ENCODE data around the gene EYS.
"Not testable (repeated sequence)": the region's sequence is repeated elsewhere in the genome, so short reads cannot be mapped to it uniquely, and the experiment has no call there.

The EYS gene

GRCh38 chr6:65014006-65014405, 693.0 kb downstream of the EYS start:
- intact Hi-C loops (cut with DNase I): no loop called here

GRCh38 chr6:65006788-65007187, 700.2 kb downstream of the EYS start:
- no peak for DNase-seq
- intact Hi-C loops (cut with DNase I): no loop called here

More at GRCh38 chr6:65014006-65014405, 693.0 kb downstream of the EYS start:
- DNase-seq: no peak

DNA sequence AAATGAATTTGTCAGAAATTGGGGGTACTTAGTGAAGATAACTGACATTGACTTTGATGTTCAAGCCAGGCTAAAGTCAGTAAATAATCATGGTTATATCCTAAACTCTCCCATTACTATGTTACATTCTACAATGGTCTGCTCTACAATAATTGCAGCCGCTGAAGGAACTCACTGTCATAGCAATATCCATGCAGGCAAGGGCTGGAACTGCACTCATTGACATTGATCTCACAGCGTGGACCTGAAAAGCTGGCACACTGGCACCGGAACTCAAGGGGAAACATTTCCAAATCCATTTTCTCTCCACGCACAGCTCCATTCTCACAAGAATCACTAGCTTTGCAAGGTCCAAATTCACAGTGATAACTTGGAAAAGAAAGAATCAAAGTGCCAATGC, 702.7 kb downstream of the EYS start:
- intact Hi-C loops (cut with DNase I): no loop called here
- no peak for DNase-seq

GRCh38 chr6:65002882-65003281, 704.1 kb downstream of the EYS start:
- intact Hi-C loops (cut with DNase I); DNase-seq: not testable (repeated sequence)

DNA sequence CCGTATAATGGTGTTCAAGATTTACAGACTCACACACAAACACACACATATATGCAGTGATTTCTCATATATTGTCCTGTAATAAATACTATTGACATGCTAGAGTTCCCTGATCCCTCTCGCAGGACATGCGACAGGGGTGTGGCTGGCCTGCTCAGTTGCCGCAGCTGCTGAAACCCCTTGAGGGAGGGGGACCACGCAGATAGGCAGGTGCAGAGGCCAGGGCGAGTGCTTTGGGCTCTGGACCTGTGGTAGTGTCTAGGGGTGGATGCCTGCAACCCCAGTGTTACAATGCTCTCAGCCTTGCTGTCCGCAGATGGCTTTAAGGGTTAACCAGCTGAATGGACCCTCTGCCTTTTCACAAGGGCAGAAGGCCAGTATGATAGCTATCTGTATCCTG, 706.2 kb downstream of the EYS start:
- DNase-seq: no peak
- intact Hi-C loops (cut with DNase I): no loop called here

DNA sequence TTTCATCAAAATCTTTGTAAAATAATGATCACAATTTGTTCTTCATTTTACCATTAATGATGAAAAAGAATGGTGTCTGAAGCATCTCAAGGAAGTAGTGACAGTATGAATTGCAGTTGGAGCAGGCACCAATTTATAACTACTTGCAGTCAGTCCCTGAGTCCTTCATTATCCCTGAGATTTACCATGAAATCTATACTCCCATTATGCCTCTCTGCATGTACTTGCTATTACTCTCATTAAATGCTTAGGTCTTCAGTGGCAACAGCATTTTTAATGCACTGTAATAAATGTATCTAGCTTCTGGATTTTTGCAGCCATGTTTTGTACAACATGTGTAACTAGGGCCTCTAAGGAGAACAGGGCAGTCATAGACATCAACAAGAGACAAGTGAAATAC, 708.8 kb downstream of the EYS start:
- intact Hi-C loops (cut with DNase I): no loop called here
- DNase-seq: no peak

DNA sequence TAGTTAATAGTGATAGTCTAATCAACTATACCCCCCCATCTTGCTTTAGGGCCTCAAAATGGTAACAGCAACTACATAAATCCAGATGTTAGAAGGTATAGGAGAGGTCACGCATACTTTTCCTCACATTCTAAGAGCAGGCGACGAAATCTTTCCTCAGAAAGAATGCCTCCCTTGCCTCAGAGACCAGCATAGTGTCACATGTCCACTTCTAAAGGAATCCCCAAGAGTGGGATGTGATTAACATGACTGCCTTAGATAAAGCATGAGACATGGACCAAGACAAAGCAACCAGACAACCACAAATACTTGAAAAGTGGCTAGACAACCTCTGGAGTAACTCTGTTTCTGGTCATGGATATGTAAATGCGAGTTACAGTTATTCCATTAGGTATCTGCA, 710.7 kb downstream of the EYS start:
- no peak for DNase-seq
- intact Hi-C loops (cut with DNase I): no loop called here

GRCh38 chr6:64990652-64991304, 716.2 kb downstream of the EYS start:
- no peak for DNase-seq
- intact Hi-C loops (cut with DNase I): no loop called here

- intact Hi-C loops (cut with DNase I): no loop called here
- DNase-seq: no peak
Observed at GRCh38 chr6:64988148-64988547, 718.9 kb downstream of the EYS start.

- DNase-seq: no peak
- intact Hi-C loops (cut with DNase I): no loop called here
Observed at GRCh38 chr6:64987066-64987465, 720.0 kb downstream of the EYS start.

DNA sequence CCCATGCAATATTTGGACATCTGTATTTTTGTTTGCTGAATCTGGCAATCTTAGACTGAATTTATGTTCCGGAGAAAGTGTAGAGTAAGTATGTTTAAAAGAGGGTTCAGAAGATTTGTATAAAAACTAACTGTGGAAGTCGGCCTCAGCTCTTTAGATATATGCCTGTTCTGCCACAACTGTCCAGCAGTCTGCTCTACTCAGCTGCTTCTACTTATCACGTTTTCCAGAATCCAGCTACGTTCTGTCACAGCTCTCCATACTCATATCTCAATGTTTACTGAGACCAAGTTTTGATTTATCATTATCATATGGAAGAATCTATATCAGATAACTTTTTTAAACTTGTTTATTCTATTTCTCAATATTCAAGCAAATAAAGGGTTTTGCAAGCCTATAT, 721.3 kb downstream of the EYS start:
- intact Hi-C loops (cut with DNase I): no loop called here
- DNase-seq: no peak

GRCh38 chr6:64984948-64985347, 722.1 kb downstream of the EYS start:
- no peak for DNase-seq
- intact Hi-C loops (cut with DNase I): no loop called here

- intact Hi-C loops (cut with DNase I): no loop called here
- DNase-seq: no peak
Observed at GRCh38 chr6:64983089-64983488, 723.9 kb downstream of the EYS start.

DNA sequence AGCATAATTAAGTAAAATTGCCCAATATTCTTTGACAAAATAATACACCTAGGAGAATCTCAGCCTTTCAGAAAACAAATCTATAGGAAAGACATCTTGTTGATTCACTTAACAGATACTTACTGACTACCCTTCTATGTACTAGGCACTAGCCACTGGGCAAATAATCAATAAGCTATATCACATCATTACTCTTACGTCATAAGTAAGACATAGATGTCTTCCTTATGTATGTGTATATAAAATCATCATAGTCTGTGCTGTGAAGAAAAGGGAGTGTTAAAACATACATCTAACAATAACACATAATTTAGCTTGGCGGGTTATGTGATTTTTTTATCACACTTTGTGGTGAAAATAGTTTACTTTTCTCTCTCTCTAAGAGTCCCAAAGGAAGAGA, 733.9 kb downstream of the EYS start:
- DNase-seq: no peak
- intact Hi-C loops (cut with DNase I): no loop called here

GRCh38 chr6:64969139-64969538, 737.9 kb downstream of the EYS start:
- intact Hi-C loops (cut with DNase I): no loop called here
- no peak for DNase-seq

DNA sequence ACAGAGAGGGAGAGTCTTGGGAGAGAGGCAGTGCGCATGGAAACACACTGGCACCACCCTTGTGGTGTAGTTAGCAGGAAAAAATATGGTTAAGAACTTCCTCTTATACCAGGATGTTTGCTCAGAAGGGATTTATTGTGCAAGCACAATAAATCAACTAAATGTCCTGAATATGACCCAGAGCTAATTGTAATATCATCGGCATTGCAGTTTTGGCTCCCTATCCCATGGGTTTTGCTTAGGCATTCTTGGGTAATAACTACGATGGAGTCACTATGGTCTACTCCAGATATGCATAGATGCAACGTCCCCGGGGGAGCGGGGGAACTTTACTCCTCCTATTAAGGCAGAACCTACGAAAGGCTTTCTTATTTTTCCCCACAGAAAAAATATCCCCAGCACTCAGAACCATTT, 751.6 kb downstream of the EYS start:
- intact Hi-C loops (cut with DNase I): no loop called here
- no peak for DNase-seq

GRCh38 chr6:64949257-64949656, 757.8 kb downstream of the EYS start:
- intact Hi-C loops (cut with DNase I): no loop called here
- no peak for DNase-seq

DNA sequence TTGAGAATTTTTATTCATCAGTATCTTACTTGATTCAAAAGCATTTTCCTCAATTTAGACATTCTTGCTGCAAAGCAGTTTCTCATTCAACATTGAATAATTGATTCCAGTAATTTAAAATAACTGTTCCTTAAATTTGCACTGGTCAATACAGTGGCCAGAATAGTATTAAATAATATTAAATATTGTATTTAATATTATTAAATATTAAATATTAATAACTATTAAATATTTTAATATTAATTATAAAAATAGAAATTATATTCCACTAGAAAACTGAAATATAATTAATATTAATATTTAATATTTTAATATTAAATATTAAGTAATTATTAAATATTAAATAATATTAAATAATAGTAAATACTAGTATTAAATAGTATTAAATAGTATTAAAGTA, 758.8 kb downstream of the EYS start:
- intact Hi-C loops (cut with DNase I): no loop called here
- no peak for DNase-seq

GRCh38 chr6:64945450-64945849, 761.6 kb downstream of the EYS start:
- intact Hi-C loops (cut with DNase I): no loop called here
- no peak for DNase-seq

DNA sequence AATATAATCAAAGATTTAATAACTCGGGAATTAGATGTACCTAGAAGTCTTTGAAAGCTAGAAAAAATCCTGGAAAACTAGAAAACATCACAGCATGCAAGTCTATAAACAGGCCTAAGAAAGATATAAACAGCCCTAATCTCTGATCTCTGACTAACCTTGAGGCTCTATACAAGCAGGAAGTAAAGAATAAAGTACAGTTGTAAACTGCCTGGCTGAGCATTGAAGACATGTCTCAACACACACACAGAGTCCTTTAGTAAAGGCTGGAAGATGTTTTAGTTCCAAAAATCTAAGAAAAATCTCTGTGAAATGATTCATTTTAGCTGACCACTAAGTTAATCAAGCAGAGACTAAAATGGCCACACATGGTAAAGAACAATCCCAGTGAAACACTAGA, 774.5 kb downstream of the EYS start:
- no peak for DNase-seq
- intact Hi-C loops (cut with DNase I): no loop called here

GRCh38 chr6:64930681-64931080, 776.3 kb downstream of the EYS start:
- no peak for DNase-seq
- intact Hi-C loops (cut with DNase I): no loop called here

DNA sequence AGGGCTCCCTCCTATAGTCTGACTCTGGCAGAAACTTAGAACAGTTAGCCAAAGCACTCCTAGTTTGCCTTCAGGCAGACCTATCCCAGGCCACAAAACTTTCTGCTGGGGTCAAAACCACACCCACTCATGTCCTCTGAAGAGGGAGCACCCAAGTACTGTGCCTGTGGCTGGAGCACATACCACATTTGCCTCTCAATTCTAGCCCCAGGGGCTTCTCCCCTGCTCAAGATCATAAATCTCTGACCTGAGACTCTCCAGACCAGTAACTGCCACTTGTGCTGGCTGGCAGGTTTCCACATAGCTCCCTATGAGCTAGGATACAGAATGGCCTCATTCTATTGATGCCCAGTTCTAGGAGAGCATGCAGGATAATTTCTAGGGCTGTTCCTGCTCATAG, 781.0 kb downstream of the EYS start:
- no peak for DNase-seq
- intact Hi-C loops (cut with DNase I): no loop called here

Data from head of caudate nucleus (tissue), 42 donors.